Ascending aorta (tissue), 2 donors: Measurements from ENCODE around the gene HNRNPC. TPM values are rescaled to one million over a fixed set of nuclear protein-coding genes. Genes with fewer than 3 reads are reported as not detected.

ENCODE experiments used
- DNase-seq, 2 donors: peaks; one replicate each; pipeline ENCODE4 v3.0.0-alpha.2; 2019; ENCODE audit warnings: low spot score in 2 of 2
- H3K27ac ChIP-seq, 2 donors: fragments of 200-600 bp; sonication (generic); one replicate each; pipeline ENCODE4 v1.5.1; 2016 to 2017; ENCODE audit warnings: mild to moderate bottlenecking in 1 of 2
- H3K27me3 ChIP-seq: fragments of 200-600 bp; sonication (generic); one replicate; pipeline ENCODE4 v1.5.1; 2017
- H3K36me3 ChIP-seq, 2 donors: fragments of 200-600 bp; sonication (generic); one replicate each; pipeline ENCODE4 v1.5.1; 2016
- H3K4me1 ChIP-seq, 2 donors: fragments of 200-600 bp; sonication (generic); one replicate each; pipeline ENCODE4 v1.5.1; 2016 to 2017; ENCODE audit warnings: mild to moderate bottlenecking in 1 of 2
- H3K4me3 ChIP-seq, 2 donors: fragments of 200-600 bp; sonication (generic); one replicate each; pipeline ENCODE4 v1.5.1; 2016 to 2017; ENCODE audit warnings: mild to moderate bottlenecking in 1 of 2
- H3K9me3 ChIP-seq, 2 donors: fragments of 200-600 bp; sonication (generic); one replicate each; pipeline ENCODE4 v1.5.1; 2016
- intact Hi-C: fragments of 100-400 bp; cut with DNase I; formaldehyde crosslinking; loops from one replicate; pipeline ENCODE4 v1.15.1; 2023
- total RNA-seq: library from RNA; depleted of rRNA; stranded (reverse); fragments of >200 nt; gene quantifications from one replicate; pipeline ENCODE4 v1.1.0, GENCODE V29; 2016
- TF ChIP-seq, protein P1 (sequence below), 3 experiments: fragments of 200-600 bp in 2 of 3; fragments of 450-650 bp in 1 of 3; sonication (generic) in 2 of 3; IDR thresholded peaks; one replicate each; pipeline ENCODE4 v1.5.1; 2016 to 2019; ENCODE audit warnings: antibody characterized with exemption in 3 of 3, mild to moderate bottlenecking in 1 of 3, moderate library complexity in 1 of 3

Gene HNRNPC
- total RNA-seq, 1 donor from 2014 or later, result 303 TPM

DNA sequence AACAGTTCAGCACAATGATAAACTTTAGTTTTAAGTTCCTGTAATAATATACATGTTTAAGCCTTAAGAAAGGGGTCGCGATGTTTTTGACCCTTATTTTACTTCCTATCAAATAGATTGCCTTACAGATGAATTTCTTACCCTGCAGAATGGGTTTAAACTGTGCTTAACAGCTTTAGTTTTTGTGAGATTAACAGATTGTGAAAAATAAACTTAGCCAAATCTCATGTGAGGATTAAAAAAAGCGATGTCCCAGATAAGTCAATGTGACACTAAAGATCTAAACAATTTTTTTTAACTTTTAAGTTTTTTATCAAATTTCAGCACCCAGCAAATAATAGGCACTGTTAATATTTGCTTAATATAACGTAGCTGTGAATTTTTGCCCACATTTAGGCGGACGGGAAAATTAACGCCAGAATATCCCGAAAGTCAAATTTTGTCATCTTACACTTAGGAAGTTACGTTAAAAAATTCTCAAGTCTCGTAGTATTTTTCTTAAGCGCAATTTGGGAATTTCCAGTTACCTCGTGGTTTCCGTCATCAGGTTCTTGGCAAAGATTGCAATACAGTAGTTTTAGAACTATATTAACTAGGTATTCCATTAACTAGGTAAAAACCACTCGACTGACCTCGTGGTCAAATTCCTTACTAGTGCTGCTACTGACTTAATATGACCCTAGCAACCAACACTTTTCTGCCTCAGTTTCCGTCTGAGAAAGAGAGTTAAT lies 1.2 kb downstream of the HNRNPC start:
- peaks cover 18 to 23% of the 10 kb centered on the region in 2 donors for H3K4me1 ChIP-seq
- intact Hi-C loops, result loop anchor here (2.0 to 10.0 kb wide), 4 partner anchors 163 to 585 kb away; partner anchors contain the start of genes METTL17, RAB2B and TOX4
- peak overlapping the region; percentile 67 to 95 for H3K4me3 ChIP-seq
- H3K9me3 ChIP-seq, result no peaks in the 10 kb centered on the region
- no peaks in the 10 kb centered on the region for H3K27me3 ChIP-seq
- H3K36me3 ChIP-seq, result peaks cover 10 to 17% of the 10 kb centered on the region in 2 donors
- H3K27ac ChIP-seq, result peak overlapping the region; percentile 96 to 98
- DNase-seq, result no peak
- TF ChIP-seq, protein P1, sequence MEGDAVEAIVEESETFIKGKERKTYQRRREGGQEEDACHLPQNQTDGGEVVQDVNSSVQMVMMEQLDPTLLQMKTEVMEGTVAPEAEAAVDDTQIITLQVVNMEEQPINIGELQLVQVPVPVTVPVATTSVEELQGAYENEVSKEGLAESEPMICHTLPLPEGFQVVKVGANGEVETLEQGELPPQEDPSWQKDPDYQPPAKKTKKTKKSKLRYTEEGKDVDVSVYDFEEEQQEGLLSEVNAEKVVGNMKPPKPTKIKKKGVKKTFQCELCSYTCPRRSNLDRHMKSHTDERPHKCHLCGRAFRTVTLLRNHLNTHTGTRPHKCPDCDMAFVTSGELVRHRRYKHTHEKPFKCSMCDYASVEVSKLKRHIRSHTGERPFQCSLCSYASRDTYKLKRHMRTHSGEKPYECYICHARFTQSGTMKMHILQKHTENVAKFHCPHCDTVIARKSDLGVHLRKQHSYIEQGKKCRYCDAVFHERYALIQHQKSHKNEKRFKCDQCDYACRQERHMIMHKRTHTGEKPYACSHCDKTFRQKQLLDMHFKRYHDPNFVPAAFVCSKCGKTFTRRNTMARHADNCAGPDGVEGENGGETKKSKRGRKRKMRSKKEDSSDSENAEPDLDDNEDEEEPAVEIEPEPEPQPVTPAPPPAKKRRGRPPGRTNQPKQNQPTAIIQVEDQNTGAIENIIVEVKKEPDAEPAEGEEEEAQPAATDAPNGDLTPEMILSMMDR (IDR thresholded peaks at IDR 0.05), result no peak

DNA sequence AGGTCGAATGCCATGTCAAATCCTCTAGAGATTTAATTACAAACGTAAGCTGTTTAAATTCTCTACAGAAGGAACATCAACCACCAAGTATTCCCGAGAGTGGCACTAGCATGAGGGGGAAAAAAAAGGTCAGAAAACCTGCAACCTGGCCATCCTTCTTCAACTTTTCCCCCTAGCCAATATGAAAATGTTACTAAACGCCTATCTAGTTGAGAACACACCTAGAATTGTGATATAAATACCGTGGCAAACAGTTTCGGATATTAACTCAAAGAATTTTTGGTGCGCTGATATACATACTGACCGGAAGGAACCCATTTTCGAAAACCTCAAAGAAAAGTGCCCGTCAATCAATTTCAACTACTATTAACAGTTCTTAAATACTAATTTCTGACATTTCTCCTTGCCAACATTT lies 1.8 kb downstream of the HNRNPC start:
- TF ChIP-seq, protein P1 (IDR thresholded peaks at IDR 0.05), result no peak
- DNase-seq, result no peak
- intact Hi-C loops, result loop anchor here (10.0 kb wide), 1 partner anchor 283 kb away; the partner anchor contains the start of gene METTL17
- Histone ChIP-seq H3K36me3 (peaks cover 10 to 23% of the 10 kb centered on the region in 2 donors), H3K4me1 (peaks cover 21 to 27% of the 10 kb centered on the region in 2 donors), H3K4me3 (peak overlapping the region; percentile 67 to 95), H3K27ac (peak overlapping the region in 1 of 2 donors; percentile 98), H3K9me3 (no peaks in the 10 kb centered on the region), H3K27me3 (no peaks in the 10 kb centered on the region)

DNA sequence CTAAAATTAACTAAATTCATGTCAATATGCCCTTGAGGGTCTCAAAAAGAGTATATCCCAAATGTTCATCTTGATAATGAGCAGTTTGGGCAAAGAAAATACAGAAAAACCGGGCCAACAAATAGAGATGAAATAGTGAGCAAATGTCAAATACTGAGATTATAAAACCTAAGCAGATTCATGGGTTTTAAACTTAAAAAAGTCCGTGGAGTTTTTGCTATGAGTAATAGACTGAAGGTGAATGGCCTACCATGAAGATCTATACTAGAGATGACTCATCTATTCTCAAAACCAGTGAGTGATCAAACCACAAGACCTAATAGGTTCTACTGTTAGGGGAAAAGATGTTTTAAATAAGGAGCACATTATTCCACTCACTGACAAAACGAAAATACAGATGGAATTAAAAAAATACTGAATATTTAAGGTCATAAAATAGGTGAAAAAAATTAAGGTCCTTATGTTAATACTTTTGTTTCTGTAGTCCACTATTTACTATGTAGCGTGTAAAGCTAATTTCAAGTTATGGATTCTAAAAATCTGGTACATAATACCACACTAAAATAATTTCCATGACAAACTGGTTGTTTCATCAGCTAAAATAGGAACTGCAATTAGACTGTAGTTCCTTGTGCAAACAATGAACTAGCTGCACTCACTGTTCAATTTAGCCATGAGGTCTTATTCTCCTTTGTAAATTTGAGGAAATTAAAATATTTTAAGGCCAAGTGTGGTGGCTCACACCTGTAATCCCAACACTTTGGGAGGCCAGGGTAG lies 5.0 kb downstream of the HNRNPC start:
- intact Hi-C loops, result loop anchor here (10.0 kb wide), 1 partner anchor 279 kb away; the partner anchor contains the start of gene METTL17
- TF ChIP-seq, protein P1 (IDR thresholded peaks at IDR 0.05), result no peak
- Histone ChIP-seq H3K27ac (peak overlapping the region; percentile 19 to 37), H3K27me3 (no peaks in the 10 kb centered on the region), H3K4me3 (peak overlapping the region; percentile 11 to 95), H3K9me3 (no peaks in the 10 kb centered on the region), H3K4me1 (peaks cover 21 to 34% of the 10 kb centered on the region in 2 donors), H3K36me3 (peaks cover 20 to 44% of the 10 kb centered on the region in 2 donors)
- no peak for DNase-seq

DNA sequence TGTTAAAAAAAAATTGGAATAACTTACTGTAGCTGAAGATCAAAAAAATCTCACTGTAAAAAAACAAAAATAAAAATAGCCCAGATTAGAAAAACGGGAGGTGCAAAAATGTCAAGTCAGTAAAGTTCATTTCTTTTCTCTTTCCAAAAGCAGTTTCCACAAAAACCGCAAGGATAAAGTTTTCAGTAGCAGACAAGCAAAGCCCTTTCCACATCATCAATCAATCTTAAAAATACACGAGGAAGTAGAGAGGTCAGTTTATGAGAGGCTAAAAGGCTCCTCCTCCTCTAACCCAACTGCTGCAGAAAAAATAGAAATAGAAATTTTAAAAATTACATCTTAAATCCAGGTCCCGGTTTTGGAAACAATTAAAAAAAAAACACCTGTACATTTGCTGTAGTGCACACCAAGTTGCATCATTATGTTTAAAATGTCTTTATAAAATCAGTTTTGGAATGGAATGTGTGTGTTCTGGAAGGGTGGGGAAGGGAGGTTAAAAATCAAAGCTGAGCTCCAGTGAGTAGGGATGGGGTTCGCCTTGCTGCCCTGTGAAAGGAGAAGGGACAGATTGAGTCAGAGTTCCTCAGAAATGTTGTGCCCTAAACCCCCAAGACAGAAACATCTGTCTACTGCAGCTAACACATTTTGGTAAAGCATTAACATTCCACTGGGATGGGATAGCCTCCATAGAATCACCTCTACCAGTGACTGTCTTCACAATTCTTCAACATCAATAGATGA lies 5.8 kb downstream of the HNRNPC start:
- intact Hi-C loops, result loop anchor here (10.0 kb wide), 1 partner anchor 279 kb away; the partner anchor contains the start of gene METTL17
- peaks cover 26 to 52% of the 10 kb centered on the region in 2 donors for H3K36me3 ChIP-seq
- DNase-seq, result no peak
- TF ChIP-seq, protein P1 (IDR thresholded peaks at IDR 0.05), result no peak
- peak overlapping the region in 1 of 2 donors; percentile 37 for H3K27ac ChIP-seq
- H3K9me3 ChIP-seq, result no peaks in the 10 kb centered on the region
- no peaks in the 10 kb centered on the region for H3K27me3 ChIP-seq
- H3K4me3 ChIP-seq, result peak overlapping the region; percentile 8 to 11
- H3K4me1 ChIP-seq, result peaks cover 21 to 40% of the 10 kb centered on the region in 2 donors

DNA sequence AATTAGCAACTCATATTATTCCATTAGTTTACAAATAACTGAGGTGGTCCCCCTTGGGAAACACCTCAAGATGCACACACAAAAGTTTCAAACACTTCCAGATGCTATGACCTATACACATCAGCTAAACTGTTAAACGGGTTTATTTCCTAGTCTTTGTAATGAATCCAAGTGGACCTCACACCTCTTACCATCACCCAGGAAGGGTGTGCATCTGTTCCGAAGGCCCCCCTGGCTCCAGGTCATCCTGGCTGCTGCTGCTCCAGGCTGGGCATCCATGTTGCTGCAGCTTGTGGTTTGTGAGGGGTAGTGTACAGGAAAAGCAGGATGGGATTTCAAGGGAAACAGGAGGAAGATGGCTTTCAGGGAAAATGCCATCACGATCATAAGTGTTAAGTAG lies 6.8 kb downstream of the HNRNPC start:
- Histone ChIP-seq H3K27ac (no peak overlapping the region), H3K4me1 (peaks cover 15 to 42% of the 10 kb centered on the region in 2 donors), H3K4me3 (no peak overlapping the region), H3K9me3 (no peaks in the 10 kb centered on the region), H3K36me3 (peaks cover 26 to 56% of the 10 kb centered on the region in 2 donors), H3K27me3 (no peaks in the 10 kb centered on the region)
- TF ChIP-seq, protein P1 (IDR thresholded peaks at IDR 0.05), result no peak
- no peak for DNase-seq
- intact Hi-C loops, result loop anchor here (10.0 kb wide), 1 partner anchor 278 kb away; the partner anchor contains the start of gene METTL17
